Measurements from ENCODE around the gene MSRB3. TPM values are rescaled to one million over a fixed set of nuclear protein-coding genes. Genes with fewer than 3 reads are reported as not detected.

The MSRB3 gene
- total and polyA plus RNA-seq, 2 experiments from 2014 or later, result 16.9 to 19.2 TPM

- no peaks in the 10 kb centered on the region for H3K9me3 ChIP-seq (ENCODE audit: low read depth)
- WGBS (ENCODE audit: low lambda C conversion rate, missing lambda C conversion rate), result 62% methylated on average over 4 of the region's 4 CpGs
- H3K27me3 ChIP-seq, result no peaks in the 10 kb centered on the region
Observed at GRCh38 chr12:65408441-65408840, 130.0 kb downstream of the MSRB3 start.

DNA sequence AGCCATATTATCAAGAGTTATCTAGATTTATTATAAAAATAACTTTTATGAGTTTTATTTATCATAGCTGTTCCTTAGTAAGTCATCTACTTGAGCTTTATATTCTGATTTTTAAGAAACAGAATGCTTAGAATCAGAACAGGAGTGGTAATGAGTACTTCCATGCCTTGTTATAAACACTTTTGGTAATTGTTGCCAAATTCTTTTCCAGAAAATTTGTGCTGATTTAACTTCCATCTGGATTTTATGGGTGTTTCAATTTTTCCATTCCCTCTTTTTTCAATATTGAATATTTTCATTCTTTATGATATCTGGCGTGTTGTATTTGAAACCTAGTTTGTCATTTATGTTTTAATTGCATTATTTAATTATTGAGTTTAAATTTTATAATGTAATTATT is 131.2 kb downstream of the MSRB3 start:
- DNase-seq (ENCODE audit: low spot score), result no peak
- Histone ChIP-seq H3K4me2 (no peak overlapping the region), H4K20me1 (ENCODE audit: insufficient read depth, poor library complexity, severe bottlenecking) (no peaks in the 10 kb centered on the region), H3K36me3 (replicated peaks; ENCODE audit: insufficient read depth, low read depth) (no peaks in the 10 kb centered on the region), H3K27ac (no peak overlapping the region), H3K27me3 (no peaks in the 10 kb centered on the region), H3K9me3 (ENCODE audit: low read depth) (no peaks in the 10 kb centered on the region), H3K4me3 (no peak overlapping the region), H3K9me2 (replicated peaks; ENCODE audit: insufficient read depth) (no peaks in the 10 kb centered on the region), H2AFZ (no peak overlapping the region), H3K79me2 (no peaks in the 10 kb centered on the region), H3K4me1 (ENCODE audit: insufficient read depth) (peaks cover 4% of the 10 kb centered on the region)
- TF ChIP-seq, protein P1, sequence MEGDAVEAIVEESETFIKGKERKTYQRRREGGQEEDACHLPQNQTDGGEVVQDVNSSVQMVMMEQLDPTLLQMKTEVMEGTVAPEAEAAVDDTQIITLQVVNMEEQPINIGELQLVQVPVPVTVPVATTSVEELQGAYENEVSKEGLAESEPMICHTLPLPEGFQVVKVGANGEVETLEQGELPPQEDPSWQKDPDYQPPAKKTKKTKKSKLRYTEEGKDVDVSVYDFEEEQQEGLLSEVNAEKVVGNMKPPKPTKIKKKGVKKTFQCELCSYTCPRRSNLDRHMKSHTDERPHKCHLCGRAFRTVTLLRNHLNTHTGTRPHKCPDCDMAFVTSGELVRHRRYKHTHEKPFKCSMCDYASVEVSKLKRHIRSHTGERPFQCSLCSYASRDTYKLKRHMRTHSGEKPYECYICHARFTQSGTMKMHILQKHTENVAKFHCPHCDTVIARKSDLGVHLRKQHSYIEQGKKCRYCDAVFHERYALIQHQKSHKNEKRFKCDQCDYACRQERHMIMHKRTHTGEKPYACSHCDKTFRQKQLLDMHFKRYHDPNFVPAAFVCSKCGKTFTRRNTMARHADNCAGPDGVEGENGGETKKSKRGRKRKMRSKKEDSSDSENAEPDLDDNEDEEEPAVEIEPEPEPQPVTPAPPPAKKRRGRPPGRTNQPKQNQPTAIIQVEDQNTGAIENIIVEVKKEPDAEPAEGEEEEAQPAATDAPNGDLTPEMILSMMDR (IDR thresholded peaks at IDR 0.05; ENCODE audit: poor library complexity), result no peak
- no peak for TF ChIP-seq EZH2phosphoT487 (IDR thresholded peaks at IDR 0.05; ENCODE audit: low read depth, severe bottlenecking, unreplicated experiment)
- no peak for TF ChIP-seq EZH2 (IDR thresholded peaks at IDR 0.05; ENCODE audit: borderline replicate concordance)
- 97% methylated on average over 1 of the region's 1 CpG for WGBS (ENCODE audit: low lambda C conversion rate, missing lambda C conversion rate)

More at GRCh38 chr12:65408441-65408840, 130.0 kb downstream of the MSRB3 start:
- no peak overlapping the region for H2AFZ ChIP-seq
- peaks cover 4% of the 10 kb centered on the region for H3K4me1 ChIP-seq (ENCODE audit: insufficient read depth)
- DNase-seq (ENCODE audit: low spot score), result no peak
- H3K36me3 ChIP-seq (replicated peaks; ENCODE audit: insufficient read depth, low read depth), result no peaks in the 10 kb centered on the region
- H3K27ac ChIP-seq, result no peak overlapping the region
- no peaks in the 10 kb centered on the region for H3K9me2 ChIP-seq (replicated peaks; ENCODE audit: insufficient read depth)
- TF ChIP-seq EZH2 (IDR thresholded peaks at IDR 0.05; ENCODE audit: borderline replicate concordance) (no peak), EZH2phosphoT487 (IDR thresholded peaks at IDR 0.05; ENCODE audit: low read depth, severe bottlenecking, unreplicated experiment) (no peak)
- TF ChIP-seq, protein P1 (IDR thresholded peaks at IDR 0.05; ENCODE audit: poor library complexity), result no peak
- H3K4me2 ChIP-seq, result no peak overlapping the region
- no peaks in the 10 kb centered on the region for H4K20me1 ChIP-seq (ENCODE audit: insufficient read depth, poor library complexity, severe bottlenecking)
- H3K79me2 ChIP-seq, result no peaks in the 10 kb centered on the region
- H3K4me3 ChIP-seq, result no peak overlapping the region

DNA sequence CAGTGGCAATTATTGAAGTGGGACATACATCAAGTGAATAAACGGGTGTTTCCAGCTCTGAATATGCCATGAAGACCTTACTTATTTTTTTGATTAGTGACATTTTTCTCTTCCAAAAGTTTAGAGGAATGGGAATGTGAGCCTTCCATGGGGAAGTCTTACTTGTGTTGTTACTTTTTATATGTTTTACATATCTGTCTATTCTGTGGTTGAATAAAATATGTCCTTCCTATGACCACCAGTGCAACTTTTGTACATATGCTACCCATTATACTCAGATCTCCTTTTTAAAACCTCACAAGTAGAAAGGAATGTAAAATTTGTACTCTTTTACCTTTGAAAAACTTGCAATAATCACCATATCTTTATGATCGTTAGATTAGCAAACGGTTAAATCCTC is 132.7 kb downstream of the MSRB3 start:
- H3K36me3 ChIP-seq (replicated peaks; ENCODE audit: insufficient read depth, low read depth), result no peaks in the 10 kb centered on the region
- no peaks in the 10 kb centered on the region for H4K20me1 ChIP-seq (ENCODE audit: insufficient read depth, poor library complexity, severe bottlenecking)
- H3K9me3 ChIP-seq (ENCODE audit: low read depth), result no peaks in the 10 kb centered on the region
- H3K9me2 ChIP-seq (replicated peaks; ENCODE audit: insufficient read depth), result no peaks in the 10 kb centered on the region
- no peak overlapping the region for H3K27ac ChIP-seq
- no peak for DNase-seq (ENCODE audit: low spot score)
- no peak overlapping the region for H3K4me3 ChIP-seq
- H3K27me3 ChIP-seq, result no peaks in the 10 kb centered on the region
- no peak overlapping the region for H2AFZ ChIP-seq
- WGBS (ENCODE audit: low lambda C conversion rate, missing lambda C conversion rate), result 42% methylated on average over 3 of the region's 3 CpGs
- no peak overlapping the region for H3K4me2 ChIP-seq
- H3K79me2 ChIP-seq, result no peaks in the 10 kb centered on the region
- TF ChIP-seq, protein P1 (IDR thresholded peaks at IDR 0.05; ENCODE audit: poor library complexity), result no peak
- no peak for TF ChIP-seq EZH2 (IDR thresholded peaks at IDR 0.05; ENCODE audit: borderline replicate concordance)
- no peak for TF ChIP-seq EZH2phosphoT487 (IDR thresholded peaks at IDR 0.05; ENCODE audit: low read depth, severe bottlenecking, unreplicated experiment)
- H3K4me1 ChIP-seq (ENCODE audit: insufficient read depth), result peaks cover 4% of the 10 kb centered on the region

DNA sequence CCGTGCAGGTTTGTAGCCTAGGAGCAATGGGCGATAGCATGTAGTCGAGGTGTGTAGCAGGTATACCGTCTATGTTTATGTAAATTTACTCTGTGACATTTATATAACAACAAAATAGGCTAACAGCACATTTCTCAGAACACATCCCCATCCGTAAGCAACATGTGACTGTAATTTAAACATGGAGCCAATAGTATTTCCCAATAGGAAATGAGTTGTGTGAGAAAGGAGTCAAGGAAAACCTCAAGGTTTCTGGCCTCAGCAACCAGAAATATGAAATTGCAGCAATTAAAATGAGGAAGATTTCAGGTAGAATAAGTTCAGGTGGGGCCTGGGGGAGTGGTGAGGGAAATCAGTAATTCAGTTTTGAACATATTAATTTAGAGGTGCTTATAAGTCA is 136.0 kb downstream of the MSRB3 start:
- no peaks in the 10 kb centered on the region for H3K9me2 ChIP-seq (replicated peaks; ENCODE audit: insufficient read depth)
- 96% methylated on average over 5 of the region's 5 CpGs for WGBS (ENCODE audit: low lambda C conversion rate, missing lambda C conversion rate)
- DNase-seq (ENCODE audit: low spot score), result no peak

More for the DNA sequence above, 136.0 kb downstream of the MSRB3 start:
- no peak overlapping the region for H3K27ac ChIP-seq
- peaks cover 4% of the 10 kb centered on the region for H3K4me1 ChIP-seq (ENCODE audit: insufficient read depth)
- H3K27me3 ChIP-seq, result no peaks in the 10 kb centered on the region
- no peaks in the 10 kb centered on the region for H3K36me3 ChIP-seq (replicated peaks; ENCODE audit: insufficient read depth, low read depth)
- no peak overlapping the region for H2AFZ ChIP-seq
- H3K4me2 ChIP-seq, result no peak overlapping the region
- H4K20me1 ChIP-seq (ENCODE audit: insufficient read depth, poor library complexity, severe bottlenecking), result no peaks in the 10 kb centered on the region
- no peaks in the 10 kb centered on the region for H3K79me2 ChIP-seq
- TF ChIP-seq EZH2phosphoT487 (IDR thresholded peaks at IDR 0.05; ENCODE audit: low read depth, severe bottlenecking, unreplicated experiment) (no peak), EZH2 (IDR thresholded peaks at IDR 0.05; ENCODE audit: borderline replicate concordance) (no peak)
- TF ChIP-seq, protein P1 (IDR thresholded peaks at IDR 0.05; ENCODE audit: poor library complexity), result no peak
- no peak overlapping the region for H3K4me3 ChIP-seq
- no peaks in the 10 kb centered on the region for H3K9me3 ChIP-seq (ENCODE audit: low read depth)

All from hepatocyte (in vitro differentiated cells).